ENCODE data around the gene THSD7A. TPM values are rescaled to one million over a fixed set of nuclear protein-coding genes. Genes with fewer than 3 reads are reported as not detected.

Gene THSD7A
- total and polyA plus RNA-seq, 2 of the 13 experiments (the other 11 are each of a cell fraction or from before 2014, with no cell fraction given), result 0.01 to 0.07 TPM

GRCh38 chr7:11681461-11681860 lies 150.5 kb downstream of the THSD7A start (continued):
- no peak for TF ChIP-seq TOPORS (CRISPR knock-in tag; IDR thresholded peaks at IDR 0.05)

- no peak overlapping the region for H3K4me2 ChIP-seq (ENCODE audit: low read depth, low read length)
- no peaks in the 10 kb centered on the region for H3K4me1 ChIP-seq (ENCODE audit: insufficient read depth, low read length)
- ATAC-seq (no peak), FAIRE-seq (no peak), DNase-seq (ENCODE audit: low spot score) (no peak)
- H2AFZ ChIP-seq (ENCODE audit: low read length), result no peak overlapping the region
- no peaks in the 10 kb centered on the region for H3K27me3 ChIP-seq (ENCODE audit: control insufficient read depth in 1 of 2, insufficient read depth in 2 of 2, low read length in 2 of 2)
- no peak overlapping the region for H3K9ac ChIP-seq (ENCODE audit: insufficient read depth, low read depth, low read length)
- WGBS (ENCODE audit: low lambda C conversion rate), result 0% methylated on average over 2 of the region's 5 CpGs
- POLR2A ChIA-PET, result no interaction called here
- in situ Hi-C loops (cut with HindIII; ENCODE audit: extremely low pct_ligation_motif_present, low pct_unique_long_range_greater_than_20kb) (no loop called here), intact Hi-C loops (cut with micrococcal nuclease; ENCODE audit: unreplicated experiment) (no loop called here)
- no peaks in the 10 kb centered on the region for H4K20me1 ChIP-seq (ENCODE audit: insufficient read depth, low read length)
- no peak overlapping the region for H3K4me3 ChIP-seq (replicated peaks in 1 of 3; ENCODE audit: insufficient read depth in 1 of 3, low read depth in 2 of 3, low read length in 3 of 3)
- H3K36me3 ChIP-seq (replicated peaks in 1 of 2; ENCODE audit: control insufficient read depth in 1 of 2, insufficient read depth in 2 of 2, low read length in 2 of 2), result no peaks in the 10 kb centered on the region
- H3K9me3 ChIP-seq (ENCODE audit: low read length), result peaks cover 56% of the 10 kb centered on the region
- H3K27ac ChIP-seq (ENCODE audit: extremely low read length, insufficient read depth, low read length), result no peak overlapping the region
- BruUV-seq (replicated peaks), result no TSS peak
- no peaks in the 10 kb centered on the region for H3K79me2 ChIP-seq (ENCODE audit: insufficient read depth, low read length)
- CTCF ChIA-PET (ENCODE audit: low intra/inter-chr PET ratio, low total read pairs), result no interaction called here
- TF ChIP-seq CREB3 (CRISPR knock-in tag; IDR thresholded peaks at IDR 0.05) (no peak), THAP7 (CRISPR knock-in tag; IDR thresholded peaks at IDR 0.05) (no peak), ZNF749 (CRISPR knock-in tag; IDR thresholded peaks at IDR 0.05; ENCODE audit: borderline replicate concordance) (no peak), CBFB (CRISPR knock-in tag; IDR thresholded peaks at IDR 0.05) (no peak), TEAD2 (CRISPR knock-in tag; IDR thresholded peaks at IDR 0.05) (no peak), PAXIP1 (CRISPR knock-in tag; conservative IDR thresholded peaks at IDR 0.05) (no peak), SPEN (CRISPR knock-in tag; IDR thresholded peaks at IDR 0.05; ENCODE audit: low read depth) (no peak), SALL2 (CRISPR knock-in tag; IDR thresholded peaks at IDR 0.05) (no peak), ZNF747 (CRISPR knock-in tag; IDR thresholded peaks at IDR 0.05; ENCODE audit: borderline replicate concordance) (no peak), MYPOP (CRISPR knock-in tag; IDR thresholded peaks at IDR 0.05) (no peak), ZNF235 (CRISPR knock-in tag; IDR thresholded peaks at IDR 0.05; ENCODE audit: borderline replicate concordance) (no peak), ZNF331 (CRISPR knock-in tag; IDR thresholded peaks at IDR 0.05) (no peak), ZNF101 (CRISPR knock-in tag; IDR thresholded peaks at IDR 0.05; ENCODE audit: borderline replicate concordance, low read depth) (no peak)
Observed at GRCh38 chr7:11675163-11675562, 156.8 kb downstream of the THSD7A start.
